Adrenal gland (tissue), 12 donors: ENCODE data around the gene MYT1. TPM values are rescaled to one million over a fixed set of nuclear protein-coding genes. Genes with fewer than 3 reads are reported as not detected.

ENCODE experiments used
- DNase-seq, 7 donors: peaks; one replicate each; pipeline ENCODE4 v3.0.0-alpha.2; 2019 to 2020
- H3K27ac ChIP-seq, 5 donors: fragments of 200-600 bp; sonication (generic) in 4 of 5; 1 replicate in 3 of 5; 2 replicates in 2 of 5; pipeline versions ENCODE4 v1.5.1 to v1.8.0; 2016 to 2020; ENCODE audit warnings: mild to moderate bottlenecking in 1 of 5
- H3K27me3 ChIP-seq: fragments of 200-600 bp; 2 replicates; pipeline ENCODE4 v1.8.0; 2021
- H3K36me3 ChIP-seq, 2 donors: fragments of 200-600 bp; replicated peaks in 1 of 2; 1 replicate in 1 of 2; 2 replicates in 1 of 2; pipeline versions ENCODE4 v1.5.1 to v1.8.0; 2018 to 2022
- H3K4me1 ChIP-seq, 2 donors: fragments of 200-600 bp; replicated peaks in 1 of 2; 1 replicate in 1 of 2; 2 replicates in 1 of 2; pipeline versions ENCODE4 v1.5.1 to v1.8.0; 2018 to 2021
- H3K4me3 ChIP-seq, 4 donors: fragments of 200-600 bp; sonication (generic) in 3 of 4; one replicate each; pipeline ENCODE4 v1.5.1; 2016 to 2018
- H3K9me3 ChIP-seq, 3 donors: fragments of 200-600 bp; sonication (generic) in 1 of 3; replicated peaks in 1 of 3; 1 replicate in 2 of 3; 2 replicates in 1 of 3; pipeline versions ENCODE4 v1.5.1 to v1.8.0; 2016 to 2021
- POLR2A ChIP-seq, 2 donors: fragments of 450-650 bp; IDR thresholded peaks; one replicate each; pipeline ENCODE4 v1.6.1; 2017; ENCODE audit warnings: antibody characterized with exemption in 2 of 2, mild to moderate bottlenecking in 2 of 2, moderate library complexity in 1 of 2
- WGBS, 4 donors: extraction: QIAGEN DNeasy Blood & Tissue Kit in 2 of 4; methylation state at CpG; one replicate each; pipeline versions ENCODE4 v1.1.5 to v1.1.7; 2013 to 2017; 5-methylcytosine and 5-hydroxymethylcytosine counted together
- intact Hi-C, 2 donors: fragments of 100-400 bp; cut with DNase I; formaldehyde crosslinking; loops; one replicate each; pipeline versions ENCODE4 v1.14.1 to v1.15.0; 2022 to 2023
- polyA plus RNA-seq, 3 donors: library from polyadenylated mRNA; stranded (reverse); fragments of 200-250 nt in 2 of 3; fragments of 350-450 nt in 1 of 3; fragmentation: Illumina TruSeq in 1 of 3; extraction: RNeasy Lipid Tissue Mini Kit (QIAGEN cat#74804) in 1 of 3; gene quantifications; one replicate each; pipeline ENCODE4 v1.2.3, GENCODE V29; 2013 to 2014
- total RNA-seq, 9 donors: library from RNA; depleted of rRNA in 4 of 9; stranded (reverse); fragments of >200 nt in 4 of 9; fragments of 120-200 nt in 1 of 9; fragmentation: NEBNext Ultra II Directional in 1 of 9; extraction: Animal tissue kit (Norgen Biotek cat#: 25700) in 1 of 9; gene quantifications; one replicate each; pipeline versions ENCODE4 v1.1.0 to v1.2.4, GENCODE V29; 2013 to 2023
- TF ChIP-seq, protein P1 (sequence below), 6 experiments: fragments of 450-650 bp in 4 of 6; fragments of 200-600 bp in 2 of 6; sonication (generic) in 1 of 6; IDR thresholded peaks; 1 replicate in 5 of 6; 2 replicates in 1 of 6; pipeline versions ENCODE4 v1.5.1 to v1.8.0; 2016 to 2021; ENCODE audit warnings: antibody characterized with exemption in 6 of 6, mild to moderate bottlenecking in 2 of 6, moderate library complexity in 1 of 6
- donor health status: healthy with polysubstance abuse.
- donor health status: Bipolar disorder and iron deficiency.
- donor health status: DM: yes; HTN: yes; CAD: no.
- donor health status: DM: no; HTN: no; CAD: no.
- donor health status: DM: no; HTN: no; CAD: no.
- donor health status: DM: yes; HTN: yes; CAD: no.

MYT1 gene
- total and polyA plus RNA-seq, 12 donors, result 0.61 to 8.5 (median 2.7) TPM

DNA sequence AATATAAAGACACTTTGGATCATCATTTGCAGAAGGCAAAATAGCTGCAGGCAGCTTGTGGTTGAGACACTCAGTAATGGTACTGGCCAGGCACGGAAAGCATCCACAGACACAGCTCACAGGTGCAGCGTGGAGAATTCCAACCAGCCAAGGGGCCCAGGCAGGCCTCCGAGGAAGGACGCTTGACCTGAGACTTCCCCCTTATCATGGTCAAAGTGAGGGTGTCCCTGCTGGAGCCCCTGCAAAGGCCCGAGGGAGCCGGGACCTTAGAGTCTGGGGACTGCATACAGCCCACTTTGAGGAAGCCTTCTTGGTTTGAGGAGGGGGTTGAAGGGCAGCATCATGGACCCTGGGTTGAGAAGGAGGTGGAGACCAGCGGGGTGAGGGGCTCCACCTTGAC lies 15.1 kb upstream of the MYT1 start:
- no peak for DNase-seq
- 89 to 97% (median 89%) methylated on average over 6 to 7 of the region's 7 CpGs for WGBS, 4 donors
- H3K4me3 ChIP-seq, result no peak overlapping the region
- intact Hi-C loops, result no loop called here
- no peak overlapping the region for H3K27ac ChIP-seq
- no peaks in the 10 kb centered on the region for H3K4me1 ChIP-seq
- no peaks in the 10 kb centered on the region for H3K36me3 ChIP-seq
- no peaks in the 10 kb centered on the region for H3K27me3 ChIP-seq
- TF ChIP-seq, protein P1, sequence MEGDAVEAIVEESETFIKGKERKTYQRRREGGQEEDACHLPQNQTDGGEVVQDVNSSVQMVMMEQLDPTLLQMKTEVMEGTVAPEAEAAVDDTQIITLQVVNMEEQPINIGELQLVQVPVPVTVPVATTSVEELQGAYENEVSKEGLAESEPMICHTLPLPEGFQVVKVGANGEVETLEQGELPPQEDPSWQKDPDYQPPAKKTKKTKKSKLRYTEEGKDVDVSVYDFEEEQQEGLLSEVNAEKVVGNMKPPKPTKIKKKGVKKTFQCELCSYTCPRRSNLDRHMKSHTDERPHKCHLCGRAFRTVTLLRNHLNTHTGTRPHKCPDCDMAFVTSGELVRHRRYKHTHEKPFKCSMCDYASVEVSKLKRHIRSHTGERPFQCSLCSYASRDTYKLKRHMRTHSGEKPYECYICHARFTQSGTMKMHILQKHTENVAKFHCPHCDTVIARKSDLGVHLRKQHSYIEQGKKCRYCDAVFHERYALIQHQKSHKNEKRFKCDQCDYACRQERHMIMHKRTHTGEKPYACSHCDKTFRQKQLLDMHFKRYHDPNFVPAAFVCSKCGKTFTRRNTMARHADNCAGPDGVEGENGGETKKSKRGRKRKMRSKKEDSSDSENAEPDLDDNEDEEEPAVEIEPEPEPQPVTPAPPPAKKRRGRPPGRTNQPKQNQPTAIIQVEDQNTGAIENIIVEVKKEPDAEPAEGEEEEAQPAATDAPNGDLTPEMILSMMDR (IDR thresholded peaks at IDR 0.05), result no peak
- TF ChIP-seq POLR2A (IDR thresholded peaks at IDR 0.05), result no peak
- H3K9me3 ChIP-seq, result no peaks in the 10 kb centered on the region

DNA sequence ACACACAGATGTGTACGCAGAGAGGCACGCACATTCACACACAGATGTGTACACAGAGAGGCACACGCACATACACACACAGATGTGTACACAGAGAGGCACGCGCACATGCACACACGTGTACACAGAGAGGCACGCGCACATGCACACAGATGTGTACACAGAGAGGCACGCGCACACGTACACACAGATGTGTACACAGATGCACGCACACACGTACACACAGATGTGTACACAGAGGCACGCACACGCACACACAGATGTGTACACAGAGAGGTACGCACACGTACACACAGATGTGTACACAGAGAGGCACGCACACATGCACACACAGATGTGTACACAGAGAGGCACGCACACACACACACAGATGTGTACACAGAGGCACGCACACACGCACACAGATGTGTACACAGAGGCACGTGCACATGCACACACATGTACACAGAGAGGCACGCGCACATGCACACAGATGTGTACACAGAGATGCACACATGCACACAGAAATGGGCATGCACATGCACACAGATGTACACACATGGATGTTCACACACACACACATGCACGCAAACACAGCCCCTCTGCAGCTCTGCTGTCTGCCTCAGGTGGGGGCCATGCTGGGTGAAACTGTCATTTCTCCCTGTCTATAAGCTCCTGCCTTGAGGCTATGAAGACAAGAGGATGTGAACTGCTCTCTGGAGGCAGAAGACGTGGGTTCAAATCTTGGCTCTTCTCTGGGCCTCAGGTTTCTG lies 14.3 kb upstream of the MYT1 start:
- Histone ChIP-seq H3K36me3 (no peaks in the 10 kb centered on the region), H3K4me3 (no peak overlapping the region), H3K4me1 (no peaks in the 10 kb centered on the region), H3K27ac (no peak overlapping the region), H3K9me3 (no peaks in the 10 kb centered on the region), H3K27me3 (no peaks in the 10 kb centered on the region)
- intact Hi-C loops, result no loop called here
- TF ChIP-seq, protein P1 (IDR thresholded peaks at IDR 0.05), result no peak
- TF ChIP-seq POLR2A (IDR thresholded peaks at IDR 0.05), result no peak
- no peak for DNase-seq
- WGBS, 4 donors, result 88 to 94% (median 91%) methylated on average over 26 of the region's 26 CpGs

DNA sequence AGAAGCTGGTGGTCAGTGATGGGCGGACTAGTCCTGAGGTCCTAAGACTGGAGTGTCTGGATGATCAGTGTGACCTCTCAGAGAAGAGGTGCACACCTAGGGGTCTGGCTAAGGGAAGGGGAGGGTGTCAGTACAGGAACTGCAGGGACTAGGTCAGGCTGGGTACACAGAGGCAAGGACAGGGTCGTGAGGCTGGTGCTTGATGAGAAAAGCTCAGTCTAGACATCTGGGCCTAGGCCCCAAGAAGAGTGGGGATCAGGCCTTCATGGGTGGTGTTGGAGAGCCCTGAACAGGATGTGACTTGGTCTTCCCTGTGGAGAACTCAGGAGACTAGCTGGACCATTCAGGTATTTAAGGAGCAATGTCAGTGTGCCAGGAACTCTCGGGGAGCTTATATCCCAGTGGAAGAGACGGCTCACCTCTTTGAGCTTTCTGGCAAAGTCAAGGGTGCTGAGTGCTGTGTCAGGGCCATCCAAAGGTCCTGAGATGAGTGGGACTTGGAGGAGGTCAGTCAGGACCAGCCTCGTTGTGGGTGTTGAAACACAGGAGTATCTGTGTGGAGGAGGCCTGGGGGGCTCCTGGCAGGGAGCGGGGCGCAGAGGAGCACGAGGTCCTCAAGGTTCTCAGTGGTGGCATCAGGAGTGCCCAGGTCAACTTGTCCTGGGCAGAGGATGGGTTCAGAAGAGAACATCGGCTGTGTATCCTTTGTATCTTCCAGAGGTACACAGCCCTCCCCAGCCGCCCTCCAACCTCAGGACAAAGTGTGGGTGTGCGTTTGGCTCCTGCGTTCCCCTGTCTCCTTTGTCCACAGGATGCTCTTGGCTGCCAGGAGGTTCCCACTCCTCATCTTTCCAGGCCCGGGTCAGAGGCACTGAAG lies 13.3 kb upstream of the MYT1 start:
- Histone ChIP-seq H3K4me1 (no peaks in the 10 kb centered on the region), H3K27ac (no peak overlapping the region), H3K4me3 (no peak overlapping the region), H3K9me3 (no peaks in the 10 kb centered on the region), H3K27me3 (no peaks in the 10 kb centered on the region), H3K36me3 (no peaks in the 10 kb centered on the region)
- WGBS, 4 donors, result 73 to 88% (median 77%) methylated on average over 7 to 13 of the region's 13 CpGs
- intact Hi-C loops, result no loop called here
- DNase-seq, result no peak
- TF ChIP-seq POLR2A (IDR thresholded peaks at IDR 0.05), result no peak
- TF ChIP-seq, protein P1 (IDR thresholded peaks at IDR 0.05), result no peak
